ENCODE measurements around the gene MLIP.
A peak's percentile ranks its signal among the peaks of the same experiment; 100 is the strongest.

The MLIP gene

DNA sequence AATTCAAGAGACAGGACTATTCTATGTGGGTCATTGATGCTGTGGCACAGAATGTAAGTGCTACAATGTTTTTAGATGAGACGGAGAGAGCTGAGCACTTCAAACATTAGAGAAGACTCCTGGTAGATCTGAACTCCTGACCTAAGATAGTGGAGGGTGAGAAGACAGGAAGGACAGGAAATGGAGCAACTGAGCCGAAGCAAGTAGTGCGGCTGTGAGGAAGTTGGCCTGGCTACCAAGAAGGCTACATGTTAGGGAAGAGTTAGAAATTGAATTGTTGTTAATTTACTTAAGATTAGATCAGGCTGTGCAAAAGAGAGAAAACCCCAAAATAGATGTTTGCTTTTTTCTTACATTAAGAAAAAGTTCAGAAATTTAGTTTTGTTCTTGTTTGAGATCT, 14.4 kb upstream of the MLIP start:
- DNase-seq, result no peak

DNA sequence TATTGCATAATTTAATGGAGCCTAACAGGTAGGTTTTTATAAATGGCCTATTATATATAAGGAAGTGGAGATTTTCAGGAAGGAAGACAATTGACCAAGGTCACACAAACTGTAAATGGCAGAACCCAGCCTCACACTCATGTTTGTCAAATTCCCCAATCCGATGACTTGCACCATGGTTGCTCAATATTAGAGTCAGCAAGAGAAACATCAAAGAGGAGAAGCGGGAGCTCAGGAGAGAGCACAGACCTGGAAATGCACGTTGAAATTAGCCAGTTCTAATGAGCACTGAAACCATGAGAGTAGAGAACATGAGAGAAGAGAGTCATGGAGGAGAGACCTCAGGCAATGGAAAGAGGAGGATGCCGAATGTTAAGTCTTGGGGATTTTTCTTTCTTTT, 13.5 kb upstream of the MLIP start:
- no peak for DNase-seq

DNA sequence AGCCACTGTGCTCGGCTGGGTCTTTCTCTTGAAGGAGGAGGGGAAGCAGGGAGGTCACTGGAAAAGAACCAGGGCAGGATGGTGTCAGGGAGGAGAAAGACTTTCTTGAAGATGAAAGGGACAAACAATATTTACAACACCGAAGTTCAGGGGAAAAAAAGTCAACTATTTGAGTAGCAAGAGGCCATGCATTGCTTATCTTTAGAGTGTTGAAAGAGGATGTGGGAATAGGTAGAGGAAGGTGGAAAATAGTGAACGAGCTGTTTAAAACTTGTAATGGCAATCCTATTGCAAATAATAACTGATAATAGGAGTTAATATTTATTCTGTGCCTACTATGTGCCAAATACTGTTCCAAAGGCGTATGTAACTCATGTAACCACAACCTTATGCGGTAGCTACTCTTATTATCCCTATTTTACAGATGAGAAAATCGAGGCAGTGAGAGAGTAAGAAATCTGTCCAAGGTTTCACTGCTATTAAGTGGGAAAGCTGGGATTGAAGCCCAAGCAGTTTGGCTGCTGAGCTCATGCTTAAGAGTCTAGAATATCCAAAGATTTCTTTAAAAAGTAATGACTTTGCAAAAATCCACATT, 12.7 kb upstream of the MLIP start:
- DNase-seq, result no peak

DNA sequence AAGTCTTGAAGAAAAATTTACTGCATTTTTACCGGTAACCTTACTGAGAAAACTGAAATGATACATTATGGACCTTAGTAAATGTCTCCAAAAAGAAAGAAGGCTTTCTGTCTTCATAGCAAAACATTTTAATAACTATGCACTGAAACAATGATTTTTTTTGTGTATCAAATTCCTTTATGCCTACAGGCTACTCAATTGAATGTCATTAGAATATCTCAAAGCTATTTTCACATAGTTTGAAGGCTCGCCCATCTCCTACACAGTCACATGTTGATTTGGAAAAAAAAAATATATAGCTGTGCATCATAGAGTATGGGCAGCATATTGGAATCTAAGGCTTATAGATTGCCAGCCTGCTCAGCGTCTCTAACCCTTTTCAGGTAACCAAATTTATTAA, 12.0 kb upstream of the MLIP start:
- no peak for DNase-seq

GRCh38 chr6:54100411-54101006, 10.7 kb upstream of the MLIP start:
- no peak for DNase-seq

DNA sequence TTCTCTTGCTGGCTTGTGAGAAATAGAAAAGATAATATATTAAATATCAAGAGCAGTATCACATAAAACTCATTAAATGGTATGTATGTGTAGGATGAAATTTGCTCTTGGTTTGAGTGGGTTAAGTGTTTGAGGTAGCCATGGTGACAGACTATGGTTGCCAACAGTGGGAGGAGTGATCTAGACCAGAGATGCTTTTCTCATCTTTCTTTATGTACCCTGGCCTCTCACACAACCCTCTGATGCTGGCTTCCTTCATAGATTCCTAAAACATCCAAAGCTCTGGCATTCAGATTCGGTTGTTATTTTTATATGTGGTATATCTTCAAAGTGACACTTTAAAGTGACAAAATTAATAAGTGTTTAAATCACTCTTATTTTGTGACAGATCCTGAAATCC, 9.0 kb upstream of the MLIP start:
- peak in 2 of 3 experiments; percentile 19 to 62 for DNase-seq

- no peak for DNase-seq
Observed at GRCh38 chr6:54103497-54103896, 7.7 kb upstream of the MLIP start.

DNA sequence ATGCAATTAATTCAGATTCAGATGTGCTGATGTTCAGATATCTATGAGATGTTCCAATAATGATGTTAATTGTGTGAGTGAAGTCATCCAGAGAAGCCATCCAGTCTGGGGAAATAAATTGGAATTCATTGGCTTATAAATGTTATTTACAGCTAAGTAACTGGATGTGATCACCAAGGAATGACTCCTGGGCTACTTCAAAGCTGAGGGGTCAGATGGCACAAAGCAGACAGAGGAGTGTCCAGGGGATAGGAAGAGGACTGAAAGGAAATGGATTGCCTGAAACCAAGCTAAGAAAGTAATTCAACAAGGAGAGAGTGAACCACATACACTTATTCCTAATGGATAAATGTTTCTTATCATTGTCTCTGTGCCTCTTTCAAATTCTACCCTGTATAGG, 4.5 kb upstream of the MLIP start:
- no peak for DNase-seq

DNA sequence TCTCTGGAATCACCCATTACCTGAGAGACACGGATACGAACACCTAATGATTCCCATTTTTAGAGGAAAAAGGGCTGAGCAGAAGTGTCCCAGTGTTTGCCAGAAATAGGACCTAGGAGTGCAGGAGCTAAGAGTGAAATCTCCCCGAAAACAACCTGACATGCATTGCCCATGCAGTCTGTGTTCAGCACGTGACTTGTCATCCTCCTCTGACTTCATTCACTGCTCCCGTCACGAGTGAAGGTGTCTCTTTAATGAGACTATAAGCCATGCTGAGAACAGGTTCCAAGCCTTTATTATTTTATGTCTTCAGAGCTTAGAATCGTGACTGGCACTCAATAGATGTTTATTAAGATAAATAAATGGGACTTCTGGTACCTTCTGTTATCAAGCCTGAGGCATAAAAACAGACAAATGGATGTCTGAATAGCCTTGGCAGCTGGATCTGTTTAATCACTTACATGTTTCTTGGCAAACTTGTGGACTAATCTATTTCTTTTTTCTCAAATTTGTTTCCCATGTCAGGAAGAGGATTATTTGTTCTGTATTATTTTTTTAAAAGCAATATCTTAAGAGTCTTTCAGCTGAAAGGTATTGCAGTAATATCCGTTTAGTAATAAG, 3.7 kb upstream of the MLIP start:
- peak in 1 of 3 experiments; percentile 34 for DNase-seq

- DNase-seq, result no peak
Observed at GRCh38 chr6:54108271-54108670, 3.0 kb upstream of the MLIP start.

GRCh38 chr6:54109586-54109985, 1.7 kb upstream of the MLIP start:
- DNase-seq, result no peak

- DNase-seq, result no peak
Observed at GRCh38 chr6:54112151-54112650, 958 bp downstream of the MLIP start.

GRCh38 chr6:54114991-54115390, 3.7 kb downstream of the MLIP start:
- no peak for DNase-seq

- no peak for DNase-seq
Observed at GRCh38 chr6:54115966-54116365, 4.7 kb downstream of the MLIP start.

- DNase-seq, result no peak
Observed at GRCh38 chr6:54118117-54118516, 6.9 kb downstream of the MLIP start.

- no peak for DNase-seq
Observed at GRCh38 chr6:54125493-54125892, 14.2 kb downstream of the MLIP start.

DNA sequence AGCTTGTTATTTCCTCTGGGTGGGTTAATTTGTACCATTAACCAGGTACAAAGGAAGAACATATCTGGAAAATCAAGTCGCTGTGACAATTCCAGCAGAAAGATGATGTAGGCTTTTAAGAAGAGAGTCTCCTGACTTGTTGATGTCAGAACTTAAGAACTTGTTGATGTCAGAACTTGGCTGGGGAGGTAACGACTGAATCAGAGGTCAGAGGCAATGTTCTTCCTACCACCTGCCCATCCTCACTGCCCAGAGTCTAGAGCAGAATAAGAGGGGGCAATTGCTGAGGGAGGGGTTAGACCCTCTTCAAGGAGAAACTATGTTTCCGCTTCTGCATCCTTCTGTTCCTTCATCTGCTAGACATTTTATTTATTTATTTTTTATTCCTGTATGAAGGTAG, 18.9 kb downstream of the MLIP start:
- DNase-seq, result no peak

- no peak for DNase-seq
Observed at GRCh38 chr6:54132587-54132986, 21.3 kb downstream of the MLIP start.

GRCh38 chr6:54133186-54133585, 21.9 kb downstream of the MLIP start:
- DNase-seq, result no peak

DNA sequence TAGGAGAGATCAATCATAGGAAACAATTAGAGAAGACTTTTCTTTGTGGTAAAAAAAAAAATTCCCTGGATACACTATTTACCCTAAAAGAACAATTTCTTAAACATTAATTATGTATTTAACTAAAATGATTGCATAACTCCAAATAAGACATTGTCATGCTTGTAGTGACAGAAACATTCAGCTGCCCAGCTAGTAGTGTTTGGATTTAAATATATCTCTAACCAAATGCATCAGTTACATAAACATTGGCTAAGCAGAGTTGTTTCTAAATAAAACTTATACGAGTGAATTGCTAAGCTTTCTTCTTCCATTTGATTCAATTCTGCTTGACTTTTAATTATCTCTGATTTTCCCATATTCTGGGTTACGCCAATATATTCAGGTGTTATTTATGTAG, 23.7 kb downstream of the MLIP start:
- no peak for DNase-seq

DNA sequence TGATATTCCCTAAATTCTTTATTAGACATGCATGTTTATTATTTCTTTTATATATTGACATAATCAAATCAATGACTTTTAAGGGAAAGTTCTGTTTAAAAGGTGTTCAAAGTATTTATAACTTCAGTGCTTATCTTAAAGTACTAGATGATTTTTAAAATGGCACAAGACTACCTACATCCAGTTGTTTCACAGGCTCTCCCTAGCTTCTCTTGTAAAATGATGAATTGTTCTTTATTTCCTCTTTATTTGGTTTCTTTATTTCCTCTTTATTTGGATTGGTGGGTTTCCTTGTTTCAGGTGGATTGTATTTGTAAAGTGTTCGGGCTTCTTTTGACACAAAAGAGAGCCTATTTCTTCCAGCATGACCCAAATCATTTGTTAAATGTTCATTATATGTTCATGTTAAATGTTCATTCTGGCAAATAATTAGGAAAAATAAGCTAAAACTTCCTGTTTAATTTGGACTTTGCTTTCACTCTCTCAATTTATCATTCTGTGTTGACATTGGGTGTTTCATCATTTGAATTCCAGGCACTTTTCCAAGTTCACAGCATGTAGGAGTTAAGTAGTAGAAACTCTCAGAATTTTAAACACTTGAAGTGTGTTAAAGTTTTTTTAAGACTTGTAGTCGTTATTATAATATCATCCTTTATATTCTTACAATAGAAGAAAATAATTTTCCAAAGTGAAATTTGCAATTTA, 24.6 kb downstream of the MLIP start:
- DNase-seq, result peak in 1 of 3 experiments; percentile 44

DNA sequence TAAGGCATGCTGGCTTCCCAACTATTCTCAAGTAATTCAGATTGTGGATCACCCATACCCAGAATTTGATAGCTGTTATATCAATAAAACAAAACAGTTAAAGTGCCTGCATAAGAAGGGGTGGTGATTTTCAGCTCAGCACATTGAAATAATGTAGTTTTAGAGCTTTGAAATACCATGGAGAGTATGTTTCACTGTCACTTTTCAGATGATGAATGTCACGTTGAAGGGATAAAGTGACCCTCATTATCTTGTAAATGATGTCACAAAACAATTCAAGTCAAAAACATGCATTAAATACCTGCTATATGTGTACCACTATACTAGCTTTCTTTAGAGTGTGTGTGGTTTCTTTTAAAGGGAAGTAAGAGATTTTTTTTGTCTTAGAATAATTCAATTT, 27.6 kb downstream of the MLIP start:
- peak in 1 of 3 experiments; percentile 10 for DNase-seq

DNA sequence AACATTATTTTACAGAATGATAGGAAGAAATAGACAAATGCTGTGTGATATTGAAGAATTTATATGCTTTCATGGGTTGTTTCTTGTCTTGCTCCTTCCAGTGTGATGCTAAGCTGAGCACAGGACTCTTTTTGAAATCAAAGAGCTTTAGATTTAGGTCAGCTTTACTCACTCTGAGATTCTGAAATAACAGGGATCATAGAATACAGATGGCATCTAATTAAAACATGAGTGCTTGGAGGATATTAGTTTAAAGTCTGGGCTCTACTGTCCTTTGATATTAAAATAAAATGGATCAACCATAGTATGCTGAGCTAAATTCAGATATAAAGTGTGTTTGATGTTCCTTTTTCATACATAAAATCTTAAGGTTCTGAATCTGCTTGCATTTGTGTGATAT, 29.6 kb downstream of the MLIP start:
- no peak for DNase-seq
